HG02759 (cell line): Measurements from ENCODE around the gene CCDC38.
"Not testable (repeated sequence)": the region's sequence is repeated elsewhere in the genome, so short reads cannot be mapped to it uniquely, and the experiment has no call there.

Experiments used
- ATAC-seq: cut with Tn5 transposase; IDR thresholded peaks from one replicate; pipeline ENCODE4 v1.9.1; 2021; ENCODE audit warnings: mild to moderate bottlenecking, moderate library complexity; ENCODE audit not compliant: unreplicated experiment

Gene CCDC38

GRCh38 chr12:95884998-95885397 lies 57.4 kb downstream of the CCDC38 start:
- no peak for ATAC-seq

DNA sequence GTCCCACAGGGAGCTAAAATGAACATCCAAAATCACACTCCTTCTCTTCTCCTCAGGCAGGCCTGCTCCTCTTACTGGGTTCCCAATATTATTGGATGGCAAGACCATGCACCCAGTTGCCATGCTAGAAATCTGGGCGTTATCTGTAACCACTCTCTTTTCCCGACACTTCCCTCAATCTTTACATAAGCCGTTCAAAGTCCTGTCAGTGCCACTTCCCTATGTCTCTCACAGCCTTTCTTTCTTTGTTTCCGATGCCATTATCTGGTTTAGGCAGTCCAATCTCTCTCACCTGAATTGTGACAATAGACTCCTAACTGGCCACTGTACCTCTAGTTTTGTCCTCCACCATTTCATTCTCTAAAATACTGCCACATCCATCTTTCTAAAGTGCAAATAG lies 59.5 kb downstream of the CCDC38 start:
- no peak for ATAC-seq

DNA sequence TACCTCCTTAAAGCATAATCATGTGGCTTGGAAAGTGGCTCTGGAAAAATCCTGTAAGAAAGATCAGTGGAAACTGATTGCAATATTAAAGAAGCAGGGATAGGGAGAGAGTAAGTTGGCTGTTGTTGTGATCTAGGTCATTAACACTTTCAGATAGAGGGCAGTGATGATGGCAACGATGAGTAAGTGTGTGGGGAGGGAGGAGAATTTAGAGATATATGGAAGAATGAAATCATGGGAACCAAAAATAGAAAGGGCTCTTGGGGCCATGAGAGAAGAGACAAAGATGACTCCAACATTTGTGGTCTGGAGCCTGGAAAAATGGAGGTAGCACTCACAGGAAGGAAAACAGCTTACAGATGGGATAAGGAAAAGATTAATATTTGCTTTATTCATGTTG lies 60.3 kb downstream of the CCDC38 start:
- ATAC-seq, result no peak

DNA sequence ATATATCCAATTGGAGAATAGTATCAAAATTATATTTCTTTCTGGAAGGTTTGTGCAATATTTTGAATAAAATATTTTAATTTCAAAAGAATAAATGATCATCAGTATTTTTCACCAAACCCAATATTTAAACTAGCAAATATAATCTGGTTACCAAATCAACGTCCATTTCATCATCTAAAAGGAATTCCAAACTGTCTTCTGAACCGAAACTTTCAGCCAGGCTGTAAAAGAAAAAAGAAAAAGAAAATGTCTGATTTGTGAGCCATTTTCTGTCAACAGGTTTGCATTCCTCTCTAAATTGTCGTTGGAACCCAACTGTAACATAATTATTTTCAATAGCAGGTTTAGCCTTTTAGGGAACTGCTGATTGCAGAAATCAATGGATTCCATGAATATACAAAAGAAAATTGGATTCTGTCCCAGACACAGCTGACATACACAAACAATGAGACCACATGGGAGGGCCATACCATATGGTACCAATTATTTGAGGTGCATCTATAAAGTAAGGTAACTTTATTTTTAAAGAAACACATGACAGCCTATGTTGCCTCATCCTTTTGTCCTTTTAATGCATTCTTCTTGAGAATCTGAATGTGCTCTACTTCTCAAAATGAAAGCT lies 61.0 kb downstream of the CCDC38 start:
- no peak for ATAC-seq

DNA sequence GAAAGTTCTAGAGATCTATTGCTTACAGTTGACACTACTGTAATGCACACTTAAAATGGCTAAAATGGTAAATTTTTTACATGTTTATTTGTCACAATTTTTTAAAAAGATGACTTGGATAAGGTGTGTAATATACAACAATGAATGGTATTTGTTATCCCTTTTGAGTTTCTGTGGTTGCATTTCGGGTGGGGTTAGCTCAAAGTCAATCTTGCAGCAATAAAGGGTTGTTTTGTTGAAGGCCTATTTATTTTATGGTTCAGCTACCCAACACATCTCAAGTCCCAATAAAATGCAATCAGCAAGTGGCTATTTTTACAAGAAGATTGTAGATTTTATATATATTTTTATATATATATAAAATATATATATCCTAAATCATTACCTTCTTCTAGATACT lies 61.5 kb downstream of the CCDC38 start:
- no peak for ATAC-seq

GRCh38 chr12:95877622-95878021 lies 64.8 kb downstream of the CCDC38 start:
- ATAC-seq, result no peak

DNA sequence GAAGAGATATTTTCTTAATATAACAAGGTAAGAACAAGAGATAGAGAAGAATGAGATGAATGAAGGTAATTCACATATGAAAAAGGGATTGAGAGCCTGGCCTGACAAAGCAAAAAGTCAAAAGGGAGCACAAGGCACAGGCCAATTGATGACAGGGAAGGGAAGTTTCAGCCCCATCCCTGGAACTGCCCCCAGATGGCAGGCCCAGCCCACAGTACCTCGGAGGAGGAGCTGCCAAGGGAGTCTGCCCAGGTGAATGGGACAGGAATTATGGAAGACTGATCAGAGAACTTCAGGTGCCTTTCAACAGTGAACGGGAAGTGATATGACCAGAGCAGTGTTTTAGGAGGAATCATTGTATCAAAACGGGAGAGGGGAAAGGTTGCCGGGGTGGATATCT lies 68.0 kb downstream of the CCDC38 start:
- no peak for ATAC-seq

DNA sequence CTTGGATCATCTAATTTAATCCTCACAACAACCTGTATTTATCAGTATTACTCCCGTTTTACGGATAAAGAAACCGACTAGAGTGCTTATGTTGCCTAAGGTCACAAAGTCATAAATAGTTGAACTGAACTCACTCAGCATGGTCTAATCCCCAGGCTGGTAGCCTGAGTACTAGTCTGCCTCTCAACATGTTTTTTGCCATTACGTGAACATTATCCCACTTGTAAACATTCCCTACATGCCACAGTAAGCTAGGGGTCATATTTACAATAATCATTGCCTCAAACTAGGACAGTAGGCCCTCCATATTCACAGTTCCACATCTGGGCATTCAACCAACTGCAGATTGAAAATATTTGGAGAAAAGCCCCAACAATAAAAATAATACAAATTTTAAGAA lies 71.5 kb downstream of the CCDC38 start:
- no peak for ATAC-seq

DNA sequence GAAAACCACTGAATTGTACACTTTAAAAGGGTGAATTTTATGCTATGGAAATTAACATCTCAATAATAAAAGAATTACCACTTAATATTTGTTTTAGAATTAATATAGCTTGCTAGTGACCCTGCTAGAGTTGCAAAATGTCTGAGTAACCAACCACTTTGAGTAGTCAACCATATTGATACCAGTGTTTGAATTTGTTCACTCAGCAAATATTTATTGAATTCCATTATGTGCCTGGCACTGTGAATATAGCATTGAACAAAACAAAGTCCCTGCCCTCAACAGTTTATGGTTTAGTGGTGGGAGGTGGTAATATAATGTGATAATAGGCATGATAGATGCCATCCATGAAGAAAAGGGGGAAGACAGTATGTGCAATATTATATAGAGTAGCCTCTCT lies 79.1 kb downstream of the CCDC38 start:
- ATAC-seq, result no peak

DNA sequence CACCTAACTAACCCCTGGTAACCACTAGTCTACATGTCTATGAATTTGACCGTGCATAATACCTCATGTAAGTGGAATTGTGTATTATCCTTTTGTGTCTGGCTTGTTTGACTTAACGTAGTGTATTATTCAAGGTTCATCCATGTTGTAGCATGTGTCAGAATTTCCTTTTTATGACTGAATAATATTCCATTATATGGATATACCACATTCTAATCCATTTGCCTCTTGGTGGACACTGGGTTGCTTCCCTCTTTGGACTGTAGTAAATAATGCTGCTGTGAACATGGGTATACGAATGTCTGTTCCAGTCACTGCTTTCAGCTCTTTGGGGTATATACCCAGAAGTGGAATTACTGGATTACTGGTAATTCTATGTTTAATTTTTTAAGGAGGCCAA lies 80.4 kb downstream of the CCDC38 start:
- no peak for ATAC-seq

DNA sequence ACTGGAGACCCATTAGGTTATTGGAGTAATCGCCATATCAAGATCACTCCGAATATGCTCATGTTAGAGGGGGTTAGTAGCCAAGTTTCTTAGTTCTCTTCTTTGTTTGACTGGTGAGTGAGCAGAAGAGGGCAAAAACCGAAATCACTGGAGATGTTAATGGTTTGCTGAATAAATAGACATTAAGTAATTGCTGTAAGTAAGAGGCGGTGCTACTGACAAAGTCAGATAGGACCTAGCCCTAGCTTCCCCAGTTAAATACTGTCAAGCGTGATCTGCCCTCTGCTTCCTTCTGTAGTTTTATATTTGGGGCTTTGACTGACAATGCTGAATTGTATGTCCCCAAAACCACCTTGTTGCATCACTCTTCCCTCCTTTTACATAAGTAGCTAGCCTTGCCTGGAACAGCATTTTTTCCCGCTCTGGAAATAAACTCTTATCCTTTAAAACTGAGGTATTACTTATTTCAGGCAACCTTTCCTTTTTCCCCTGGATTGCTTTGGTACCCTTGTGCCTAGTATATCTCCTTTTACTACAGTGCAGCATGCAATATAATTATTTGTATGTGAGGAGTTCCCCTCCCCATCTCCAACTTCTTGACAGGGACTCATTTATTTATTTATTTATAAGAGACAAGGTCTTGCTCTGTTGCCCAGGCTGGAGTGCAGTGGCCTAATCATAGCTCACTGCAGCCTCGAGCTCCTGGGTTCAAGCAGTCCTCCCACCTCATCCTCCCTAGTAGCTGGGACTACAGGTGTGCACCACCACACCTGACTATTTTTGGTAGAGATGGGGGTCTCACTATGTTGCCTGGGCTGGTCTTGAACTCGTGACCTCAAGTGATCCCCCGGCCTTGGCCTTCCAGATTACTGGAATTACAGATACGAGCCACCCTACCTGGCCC lies 82.2 kb downstream of the CCDC38 start:
- no peak for ATAC-seq

DNA sequence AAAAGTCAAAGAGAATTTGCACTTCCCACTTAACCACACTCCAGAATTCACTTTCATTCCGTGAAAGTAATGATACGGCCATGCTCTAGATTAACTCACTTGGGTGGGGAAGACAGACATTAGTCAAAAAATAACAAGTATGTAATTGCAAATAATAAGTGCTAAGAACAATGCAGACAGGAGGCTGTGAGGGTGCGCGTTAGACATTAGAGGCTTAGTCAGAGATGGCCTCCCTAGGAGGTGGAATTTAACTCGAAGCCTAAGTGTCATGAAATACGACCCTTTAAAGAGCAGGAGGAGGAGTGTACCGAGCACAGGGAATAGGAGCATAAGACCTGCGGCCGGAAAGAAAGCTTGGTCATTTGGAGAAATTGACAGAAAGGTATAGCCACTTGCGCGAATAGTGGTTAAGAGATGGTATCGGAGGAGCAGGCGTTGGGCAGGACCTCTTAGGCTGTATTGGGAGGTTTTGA lies 83.0 kb downstream of the CCDC38 start:
- peak; percentile 14 for ATAC-seq

DNA sequence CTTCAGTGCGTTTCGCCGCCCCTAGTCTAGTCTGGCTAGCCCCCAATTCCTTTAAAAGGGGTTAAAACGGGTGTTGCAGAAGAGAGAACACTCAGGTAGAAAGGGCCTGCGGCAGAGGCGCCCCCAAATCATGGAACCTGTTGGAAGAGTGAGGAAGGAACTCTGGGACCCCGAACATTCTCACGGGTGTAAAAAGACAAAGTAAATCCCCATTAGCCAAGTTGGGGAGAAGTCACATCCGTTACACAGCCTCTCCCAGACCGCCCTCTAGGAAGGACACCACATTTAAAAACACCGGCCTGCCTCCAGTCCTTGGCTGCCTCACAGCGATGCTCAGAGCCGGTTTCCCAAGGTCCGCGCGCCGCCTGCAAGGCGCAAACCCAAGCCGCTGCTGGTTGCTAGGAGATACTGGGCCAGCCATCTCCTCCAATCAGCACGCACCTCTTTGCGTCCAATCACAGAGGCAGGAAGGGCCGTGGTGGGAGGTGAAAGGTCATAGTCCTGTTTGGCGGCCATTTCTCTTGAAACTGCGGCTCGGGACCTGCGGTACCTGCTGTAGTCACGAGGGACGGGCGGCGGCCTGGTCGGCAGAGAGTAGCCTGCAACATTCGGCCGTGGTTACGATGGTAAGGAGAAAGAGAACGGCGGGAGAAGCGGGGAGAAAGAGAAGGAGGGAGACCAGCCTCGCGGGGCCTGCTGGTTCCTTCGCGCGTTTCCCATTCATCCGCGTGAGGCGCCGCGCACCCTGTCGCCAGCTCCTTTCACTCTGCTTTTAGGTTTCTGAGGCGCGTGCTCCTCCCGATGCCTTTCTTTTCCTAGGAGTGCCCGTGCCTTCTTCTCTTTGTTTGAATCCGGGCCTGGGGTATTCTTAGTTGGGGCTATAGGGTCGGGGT lies 83.7 kb downstream of the CCDC38 start, which contains the start of gene SNRPF:
Gene SNRPF (plus strand): TSS at position 502 of the 893 bp plus-strand sequence. CDS start 122 bp downstream, at position 624.
- ATAC-seq, result peak; percentile 99

- ATAC-seq, result no peak
Observed at GRCh38 chr12:95857799-95858198, 84.6 kb downstream of the CCDC38 start.

DNA sequence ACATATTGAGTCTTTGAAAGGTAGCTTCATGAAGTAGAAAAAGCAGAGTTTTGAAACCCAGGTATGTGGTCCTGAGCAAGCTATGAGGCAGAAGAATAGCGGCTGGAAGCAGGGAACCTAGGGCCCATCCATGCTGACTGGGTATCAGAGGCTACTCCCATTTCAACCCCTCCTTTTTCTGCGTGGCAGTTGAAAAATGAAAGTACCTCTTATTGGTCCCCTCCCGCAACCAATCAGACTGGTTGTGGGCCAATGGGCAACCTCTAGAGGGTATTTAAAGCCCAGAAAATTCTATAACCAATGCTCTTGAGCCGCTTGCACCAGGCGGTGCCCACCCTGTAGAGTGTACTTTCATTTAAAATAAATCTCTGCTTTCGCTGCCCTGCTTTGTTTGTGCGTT lies 85.3 kb downstream of the CCDC38 start:
- no peak for ATAC-seq

- ATAC-seq, result no peak
Observed at GRCh38 chr12:95852133-95852532, 90.3 kb downstream of the CCDC38 start.

DNA sequence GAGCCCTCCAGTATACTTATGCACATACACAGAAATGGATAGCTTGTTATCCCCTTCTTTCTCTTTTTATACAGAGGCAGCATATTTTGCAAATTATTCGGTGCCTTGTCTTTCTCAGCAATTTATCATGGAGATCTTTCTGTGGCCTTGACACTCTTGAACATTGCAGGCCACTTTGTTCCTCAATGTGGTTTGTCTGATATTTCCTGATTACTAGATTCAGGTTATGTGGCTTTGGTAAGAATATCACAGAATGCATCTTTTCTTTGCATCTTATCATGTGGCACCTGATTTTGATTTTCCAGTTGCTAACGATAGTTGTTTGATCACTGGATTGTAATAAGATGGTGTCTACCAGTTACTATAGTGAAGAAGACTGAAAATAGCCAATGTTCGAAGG lies 90.8 kb downstream of the CCDC38 start:
- ATAC-seq, result no peak

- ATAC-seq, result no peak
Observed at GRCh38 chr12:95848575-95849388, 93.6 kb downstream of the CCDC38 start.

DNA sequence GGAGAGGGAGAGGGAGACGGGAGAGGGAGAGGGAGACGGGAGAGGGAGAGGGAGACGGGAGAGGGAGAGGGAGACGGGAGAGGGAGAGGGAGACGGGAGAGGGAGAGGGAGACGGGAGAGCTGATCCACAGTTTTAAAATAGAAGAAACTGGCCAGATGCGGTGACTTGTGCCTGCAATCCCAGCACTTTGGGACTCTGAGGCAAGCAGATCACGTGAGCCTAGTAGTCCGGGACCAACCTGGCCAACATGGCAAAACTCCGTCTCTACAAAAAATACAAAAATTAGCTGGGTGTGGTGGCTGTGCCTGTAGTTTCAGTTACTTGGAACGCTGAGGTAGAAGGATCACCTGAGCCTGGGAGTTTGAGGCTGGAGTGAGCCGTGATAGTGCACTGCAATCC lies 100.0 kb downstream of the CCDC38 start:
- ATAC-seq, result not testable (repeated sequence)

DNA sequence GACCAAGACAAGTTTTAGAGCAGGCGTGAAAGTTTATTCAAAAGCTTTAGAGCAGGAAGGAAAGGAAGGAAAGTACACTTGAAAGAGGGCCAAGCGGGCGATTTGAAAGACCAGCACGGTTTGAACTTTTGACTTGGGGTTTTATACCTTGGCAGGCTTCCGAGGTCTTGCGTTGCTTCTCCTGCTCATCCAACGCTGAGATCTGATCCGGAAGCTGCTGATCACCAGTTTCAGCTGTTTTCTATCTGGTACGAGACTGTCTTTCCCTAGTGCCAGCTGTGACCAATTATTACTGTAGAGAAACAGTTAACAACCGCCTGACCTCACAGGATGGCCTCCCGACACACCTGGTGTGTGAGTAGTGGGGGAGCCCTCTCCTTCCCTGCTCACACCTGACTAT lies 104.3 kb downstream of the CCDC38 start:
- ATAC-seq, result no peak
